GM18870 (cell line): Measurements from ENCODE around the gene MDFIC.
A peak's percentile ranks its signal among the peaks of the same experiment; 100 is the strongest.

Experiments used
- ATAC-seq: cut with Tn5 transposase; IDR thresholded peaks from one replicate; pipeline ENCODE4 v1.9.1; 2021; ENCODE audit warnings: moderate library complexity; ENCODE audit not compliant: unreplicated experiment

Gene MDFIC

GRCh38 chr7:114925434-114925833 lies 3.5 kb downstream of the MDFIC start:
- ATAC-seq: no peak

DNA sequence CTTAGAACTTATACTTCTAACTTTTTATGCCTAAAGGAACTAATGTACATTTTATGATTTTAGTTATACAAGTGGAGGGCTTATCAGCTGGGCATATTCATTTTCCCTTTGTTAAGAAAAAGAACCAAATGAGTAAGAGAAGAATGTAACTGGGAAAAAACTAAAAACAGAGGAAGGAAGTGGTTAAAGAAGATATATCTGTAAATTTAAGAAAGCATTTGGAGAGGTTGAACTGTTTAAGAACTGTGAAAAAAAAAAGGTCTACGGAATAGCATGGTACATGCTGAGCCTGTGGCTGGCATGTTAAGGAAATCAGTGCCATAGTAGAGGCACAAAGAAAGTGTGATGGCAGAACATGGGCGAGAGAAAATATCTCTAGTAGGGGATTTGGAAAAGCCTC lies 6.2 kb downstream of the MDFIC start:
- no peak for ATAC-seq

- no peak for ATAC-seq
Measured at GRCh38 chr7:114929570-114929969, 7.7 kb downstream of the MDFIC start.

GRCh38 chr7:114930107-114930661 lies 8.3 kb downstream of the MDFIC start:
- no peak for ATAC-seq

GRCh38 chr7:114930829-114931655 lies 9.1 kb downstream of the MDFIC start:
- peak; percentile 39 for ATAC-seq

DNA sequence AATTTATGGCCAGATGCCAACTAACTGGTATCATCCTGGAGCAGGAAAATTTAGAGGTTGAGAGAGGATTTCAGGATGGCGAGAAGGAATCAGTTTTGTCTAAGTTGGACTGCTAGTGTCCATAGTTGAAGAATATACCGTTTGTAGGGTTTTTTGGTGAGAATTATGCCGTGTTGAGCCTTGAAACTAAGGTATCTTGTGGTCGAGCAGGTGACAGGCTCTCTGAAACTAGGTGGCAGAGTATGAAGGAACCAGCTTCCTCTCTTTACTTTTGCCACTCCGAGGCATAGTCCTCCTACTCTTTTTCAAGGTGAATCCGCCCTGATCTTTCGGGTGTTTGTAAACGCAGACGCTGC lies 9.7 kb downstream of the MDFIC start:
- ATAC-seq: peak; percentile 71

DNA sequence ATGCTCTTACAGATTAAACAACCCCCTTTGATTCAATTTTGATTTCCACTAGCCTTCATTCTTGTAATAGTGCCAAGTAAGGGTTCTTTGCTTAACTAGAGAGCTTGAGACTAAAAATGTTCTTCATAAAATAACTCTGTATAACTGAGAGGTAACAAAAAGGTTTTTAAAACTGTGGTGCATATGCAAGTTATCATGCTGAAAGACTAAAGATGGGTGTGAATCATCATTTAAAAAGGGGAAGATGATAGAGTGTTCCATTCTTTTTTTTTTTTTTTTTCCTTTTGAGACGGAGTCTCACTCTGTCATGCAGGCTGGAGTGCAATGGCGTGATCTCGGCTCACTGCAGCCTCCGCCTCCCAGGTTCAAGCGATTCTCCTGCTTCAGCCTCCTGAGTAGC lies 11.1 kb downstream of the MDFIC start:
- no peak for ATAC-seq

GRCh38 chr7:114933658-114934057 lies 11.8 kb downstream of the MDFIC start:
- ATAC-seq: no peak

DNA sequence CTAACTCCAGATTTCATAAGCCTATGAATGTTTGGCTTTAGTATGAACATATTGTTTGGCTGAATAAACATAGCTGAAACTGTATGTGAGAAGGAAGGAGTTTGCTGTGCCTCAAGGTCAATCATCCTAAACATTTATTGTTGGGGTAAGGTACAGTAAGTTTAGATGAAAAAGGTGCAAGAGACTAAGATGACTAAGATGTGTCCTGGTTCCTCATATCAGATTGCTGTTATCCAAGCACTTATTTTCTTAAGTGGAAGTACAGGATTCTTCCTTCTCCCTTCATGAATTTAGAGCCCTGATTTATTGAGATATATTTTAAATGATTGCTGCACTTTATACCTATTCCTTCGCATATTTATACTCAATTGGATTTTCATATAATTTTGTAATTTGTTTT lies 12.2 kb downstream of the MDFIC start:
- no peak for ATAC-seq

DNA sequence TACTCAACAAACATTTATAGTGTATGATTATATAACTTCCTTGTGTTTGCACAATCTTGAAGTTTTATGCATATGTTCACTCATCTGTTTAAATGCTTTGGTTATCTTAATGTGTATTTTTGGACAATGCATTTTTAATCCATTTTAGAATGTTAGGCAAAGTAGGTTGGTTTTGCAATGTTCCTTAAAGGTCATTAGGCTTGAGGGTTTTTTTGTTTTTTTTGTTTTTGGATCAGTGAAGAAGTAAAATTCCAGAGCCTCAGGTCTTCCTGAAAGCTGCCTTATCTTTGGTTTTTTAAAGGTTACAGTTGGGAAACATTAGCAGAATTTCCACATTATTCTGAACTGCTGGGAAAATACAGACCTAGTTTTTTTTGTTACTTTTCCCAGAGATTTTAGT lies 12.8 kb downstream of the MDFIC start:
- ATAC-seq: no peak

DNA sequence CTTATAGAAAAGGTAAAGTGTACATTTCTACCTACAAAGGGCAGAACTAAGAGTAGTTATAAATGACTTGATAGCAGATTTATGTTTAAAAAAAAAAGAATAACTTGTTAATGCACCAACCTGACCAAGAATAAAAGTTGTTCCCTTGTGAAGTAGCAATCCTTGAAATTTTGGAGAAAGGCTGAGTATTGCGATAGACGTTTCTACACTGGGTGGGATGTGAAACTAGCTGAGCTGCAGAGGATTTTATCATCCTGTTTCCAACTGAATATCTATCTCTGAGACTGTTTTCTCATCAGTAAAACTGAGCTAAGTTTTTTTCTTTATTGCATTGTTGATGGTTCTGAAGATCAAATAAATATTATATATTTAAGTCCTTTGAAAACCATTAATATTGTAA lies 14.6 kb downstream of the MDFIC start:
- no peak for ATAC-seq

- ATAC-seq: no peak
Measured at GRCh38 chr7:114937446-114937845, 15.6 kb downstream of the MDFIC start.

GRCh38 chr7:114938785-114939184 lies 16.9 kb downstream of the MDFIC start:
- ATAC-seq: no peak

DNA sequence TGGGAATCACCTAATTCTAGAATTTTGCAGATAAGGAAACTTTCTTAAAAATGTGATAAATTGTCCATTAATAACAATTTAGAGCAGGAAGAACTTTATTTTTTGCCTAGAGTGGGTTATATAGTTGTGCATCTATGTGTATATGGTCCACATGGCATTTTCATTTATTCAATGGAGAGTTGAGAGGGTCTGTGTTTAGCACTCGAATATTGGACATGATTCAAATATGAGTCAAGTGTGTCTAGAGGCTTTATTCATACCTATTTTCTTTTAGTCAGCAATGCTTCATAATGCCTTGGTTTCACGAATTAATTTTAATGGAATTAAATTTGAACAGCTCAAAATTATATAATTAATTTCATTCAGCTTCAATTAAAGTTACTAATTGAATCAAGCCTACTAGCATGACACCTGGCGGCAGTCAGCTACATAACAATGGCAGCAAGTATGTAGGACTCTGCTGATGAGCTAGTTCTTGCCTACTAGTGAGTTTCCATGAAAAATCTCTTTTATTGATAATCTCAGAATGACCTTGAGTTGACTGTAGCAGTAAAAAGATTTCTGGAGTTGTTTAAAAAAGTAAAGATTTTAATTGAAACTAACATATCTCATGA lies 17.7 kb downstream of the MDFIC start:
- ATAC-seq: no peak

DNA sequence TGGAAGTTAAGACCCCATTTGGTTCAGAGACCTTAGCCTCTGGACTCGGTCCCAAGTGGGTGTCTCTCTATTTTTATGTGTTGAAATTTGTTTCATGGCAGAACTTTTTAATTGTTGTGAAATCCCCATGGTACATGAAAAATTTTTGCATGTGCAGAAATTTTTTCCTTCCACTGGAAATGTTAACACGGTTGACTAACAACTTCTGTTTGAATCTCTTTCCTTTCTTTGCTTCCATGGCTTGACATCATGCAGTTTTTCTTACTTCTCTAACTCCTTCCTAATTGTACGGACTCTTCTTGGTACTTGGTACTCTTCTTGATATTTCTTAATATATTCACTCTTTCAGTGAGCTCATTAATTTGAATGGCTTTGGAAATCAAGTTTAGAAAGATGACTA lies 18.3 kb downstream of the MDFIC start:
- ATAC-seq: no peak

DNA sequence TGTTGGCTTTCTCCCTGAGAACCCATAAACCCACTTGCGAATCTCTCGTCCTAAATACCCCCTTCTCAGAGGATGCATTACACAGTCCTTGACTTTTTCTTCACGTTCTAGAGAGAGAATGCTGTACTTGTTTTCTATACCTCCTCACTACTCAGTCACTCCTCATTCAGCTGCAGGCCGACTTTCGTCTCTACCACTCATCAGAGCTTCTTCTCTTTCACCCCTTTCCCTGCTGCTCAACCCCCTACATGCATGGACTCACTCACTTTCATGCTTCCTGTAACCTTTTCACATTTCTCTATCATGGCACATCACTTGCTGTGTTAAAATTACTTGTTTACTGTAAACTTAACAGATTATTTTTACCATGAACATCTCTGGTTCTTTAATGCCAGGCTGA lies 19.8 kb downstream of the MDFIC start:
- no peak for ATAC-seq

DNA sequence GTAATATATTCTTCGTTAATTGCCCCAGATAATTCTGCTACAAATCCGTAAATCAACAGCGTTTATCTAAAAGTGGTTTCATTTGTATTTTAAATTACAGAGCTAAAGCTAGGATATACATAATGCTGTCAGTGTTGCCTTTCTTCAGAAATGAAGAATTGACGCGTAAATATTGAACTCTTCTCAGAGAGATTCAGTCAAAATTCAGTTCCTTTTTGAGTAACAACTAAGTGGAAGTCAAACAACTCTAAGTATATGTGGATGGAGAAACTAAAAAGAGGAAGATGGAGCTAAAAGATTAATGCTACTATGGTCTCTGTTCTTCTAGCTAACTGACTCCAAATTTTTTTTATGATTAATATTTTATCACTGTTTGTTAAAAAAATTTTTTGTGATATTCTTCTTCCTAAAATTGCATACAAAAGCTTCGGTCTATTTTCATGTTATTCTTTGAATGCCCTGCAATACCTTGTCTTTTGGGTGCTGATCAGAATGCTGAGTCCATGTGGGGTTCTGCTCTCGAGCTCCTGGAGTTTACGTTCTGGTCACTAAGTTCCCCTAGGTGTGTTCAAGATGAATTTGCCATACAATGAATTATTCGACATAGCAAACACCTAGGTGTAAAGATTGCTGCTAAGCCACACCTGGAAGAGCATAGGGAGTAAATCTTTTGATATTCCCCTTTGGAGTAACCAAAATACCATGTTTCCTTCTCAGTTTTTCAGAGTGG lies 20.7 kb downstream of the MDFIC start:
- peak; percentile 44 for ATAC-seq

DNA sequence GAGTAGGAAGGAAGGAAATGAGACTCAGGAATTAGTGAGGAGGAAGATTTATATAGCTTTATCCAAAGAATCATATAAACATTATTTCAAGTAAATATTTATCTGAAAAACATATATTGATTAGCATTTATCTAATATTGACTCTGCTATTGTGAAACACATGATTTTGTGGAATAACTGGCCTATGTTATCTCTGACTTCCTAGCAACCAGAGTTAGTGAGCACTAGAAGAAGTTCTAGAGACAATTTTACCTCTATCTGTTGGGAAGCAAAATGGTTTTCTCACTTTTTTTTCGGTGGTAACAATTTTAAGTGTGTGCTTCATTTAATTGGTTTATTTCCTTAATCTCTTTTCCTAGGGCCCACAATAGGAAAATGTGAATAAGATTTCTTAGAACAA lies 21.6 kb downstream of the MDFIC start:
- no peak for ATAC-seq

- ATAC-seq: no peak
Measured at GRCh38 chr7:114943953-114944744, 22.3 kb downstream of the MDFIC start.

DNA sequence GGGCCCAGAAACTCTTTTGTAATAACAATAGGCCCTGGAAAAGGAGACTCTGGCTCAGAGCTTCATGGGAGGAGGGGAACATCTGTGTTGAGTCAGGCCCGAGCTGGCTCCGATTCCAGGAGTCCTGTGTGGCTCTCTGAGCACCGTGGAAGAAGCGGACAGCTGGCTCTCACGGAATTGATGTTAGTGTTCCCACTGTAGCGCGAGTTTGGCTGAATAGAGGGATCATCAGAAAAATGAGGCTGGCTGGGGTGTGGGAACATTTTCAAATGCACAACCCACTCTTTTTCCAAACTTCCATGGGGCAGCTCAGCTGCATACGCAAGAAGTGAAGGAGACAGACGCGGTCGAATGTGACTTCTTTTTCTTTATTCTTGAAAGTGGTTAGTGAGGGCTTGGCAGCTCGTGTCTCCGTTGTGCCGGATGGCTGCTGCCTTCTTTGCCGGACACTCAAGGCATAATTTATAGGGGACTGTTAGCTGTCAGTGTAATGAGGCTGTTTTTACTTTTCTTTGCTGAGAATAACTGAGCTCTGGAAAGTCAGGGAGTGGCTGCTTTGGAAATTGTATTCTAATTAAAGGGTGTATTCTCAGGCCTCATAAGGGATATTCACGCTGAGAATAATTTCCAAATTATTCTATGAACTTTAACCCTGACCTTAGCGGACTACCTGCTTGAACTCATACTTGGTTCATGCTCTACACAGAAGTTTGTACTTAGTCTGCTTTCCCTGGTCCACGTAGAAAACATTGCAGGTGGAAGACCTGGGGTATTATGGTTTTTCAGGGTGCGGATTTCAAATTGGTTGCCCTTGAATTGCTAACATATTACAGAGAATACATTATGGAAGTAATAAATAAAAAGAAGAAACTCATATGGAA lies 23.1 kb downstream of the MDFIC start:
- ATAC-seq: no peak
